ENCODE measurements around the gene SYNPO. TPM values are rescaled to one million over a fixed set of nuclear protein-coding genes. Genes with fewer than 3 reads are reported as not detected.

Gene SYNPO
- total RNA-seq, 1 experiment from 2014 or later, result 7.1 TPM

- DNase-seq (ENCODE audit: low spot score), result no peak
Observed at GRCh38 chr5:150658699-150659265, 18.3 kb downstream of the SYNPO start.

- DNase-seq (ENCODE audit: low spot score), result no peak
Observed at GRCh38 chr5:150659360-150660107, 19.1 kb downstream of the SYNPO start.

GRCh38 chr5:150660108-150660831, 19.8 kb downstream of the SYNPO start:
- no peak for DNase-seq (ENCODE audit: low spot score)

GRCh38 chr5:150661086-150661485, 20.6 kb downstream of the SYNPO start, which contains the start of gene MYOZ3:
TSS of gene MYOZ3 (plus strand) at chr5:150661251. CDS start at chr5:150662942, 1,691 bp downstream.
- no peak for DNase-seq (ENCODE audit: low spot score)

GRCh38 chr5:150661821-150662596, 21.5 kb downstream of the SYNPO start:
- no peak for DNase-seq (ENCODE audit: low spot score)

- no peak for DNase-seq (ENCODE audit: low spot score)
Observed at GRCh38 chr5:150662731-150663516, 22.5 kb downstream of the SYNPO start.

- no peak for DNase-seq (ENCODE audit: low spot score)
Observed at GRCh38 chr5:150663936-150664335, 23.5 kb downstream of the SYNPO start.

- no peak for DNase-seq (ENCODE audit: low spot score)
Observed at GRCh38 chr5:150665044-150665443, 24.6 kb downstream of the SYNPO start.

GRCh38 chr5:150670275-150670947, 30.0 kb downstream of the SYNPO start:
- DNase-seq (ENCODE audit: low spot score), result no peak

GRCh38 chr5:150670948-150671310, 30.5 kb downstream of the SYNPO start:
- DNase-seq (ENCODE audit: low spot score), result no peak

GRCh38 chr5:150671509-150672236, 31.2 kb downstream of the SYNPO start:
- no peak for DNase-seq (ENCODE audit: low spot score)

- no peak for DNase-seq (ENCODE audit: low spot score)
Observed at GRCh38 chr5:150672237-150672883, 31.9 kb downstream of the SYNPO start.

- DNase-seq (ENCODE audit: low spot score), result no peak
Observed at GRCh38 chr5:150672884-150673275, 32.4 kb downstream of the SYNPO start.

- DNase-seq (ENCODE audit: low spot score), result no peak
Observed at GRCh38 chr5:150674341-150674821, 33.9 kb downstream of the SYNPO start.

- no peak for DNase-seq (ENCODE audit: low spot score)
Observed at GRCh38 chr5:150675069-150675468, 34.6 kb downstream of the SYNPO start.

- DNase-seq (ENCODE audit: low spot score), result no peak
Observed at GRCh38 chr5:150676578-150676977, 36.1 kb downstream of the SYNPO start.

- no peak for DNase-seq (ENCODE audit: low spot score)
Observed at GRCh38 chr5:150689120-150689519, 48.7 kb downstream of the SYNPO start.

- DNase-seq (ENCODE audit: low spot score), result no peak
Observed at GRCh38 chr5:150690760-150691159, 50.3 kb downstream of the SYNPO start.

GRCh38 chr5:150692276-150692675, 51.8 kb downstream of the SYNPO start:
- DNase-seq (ENCODE audit: low spot score), result no peak

Data from H4 (cell line).